Fibroblast of upper back skin (primary cell): ENCODE measurements around the gene FAM98C.
A peak's percentile ranks its signal among the peaks of the same experiment; 100 is the strongest.

Experiments
- DNase-seq: peaks from one replicate; pipeline ENCODE4 v3.0.0-alpha.2; 2013

FAM98C gene

GRCh38 chr19:38429811-38430156 lies 26.9 kb downstream of the FAM98C start:
- no peak for DNase-seq

- no peak for DNase-seq
Observed at GRCh38 chr19:38430931-38431330, 28.0 kb downstream of the FAM98C start.

DNA sequence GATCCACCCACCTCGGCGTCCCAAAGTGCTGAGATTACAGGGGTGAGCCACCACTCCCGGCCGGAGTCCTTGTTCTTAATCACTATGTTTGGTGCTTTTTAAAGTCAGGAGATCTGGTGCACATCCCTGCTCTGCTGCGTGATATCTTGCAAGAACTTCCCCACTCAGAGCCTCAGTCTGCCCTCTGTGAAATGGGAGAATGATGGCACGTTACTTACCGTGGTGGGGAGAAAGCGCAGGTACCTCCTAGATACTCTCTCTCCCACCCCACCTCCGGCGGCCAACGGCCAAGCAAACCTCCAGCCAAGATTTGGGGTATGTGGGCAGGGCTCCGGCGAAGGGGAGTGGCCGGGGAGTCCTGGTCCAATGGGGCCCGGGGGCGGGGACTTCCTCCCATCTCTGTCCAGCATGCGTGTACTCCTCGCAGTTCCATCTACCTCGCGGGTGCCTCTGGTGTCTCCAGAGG lies 30.4 kb downstream of the FAM98C start, which contains the start of gene RYR1:
TSS of gene RYR1 (plus strand) at position 424 of the 466 bp plus-strand sequence. CDS start 139 bp downstream, outside the sequence.
- DNase-seq: no peak

GRCh38 chr19:38434549-38435051 lies 31.7 kb downstream of the FAM98C start:
- no peak for DNase-seq

- DNase-seq: no peak
Observed at GRCh38 chr19:38437295-38437694, 34.4 kb downstream of the FAM98C start.

- DNase-seq: no peak
Observed at GRCh38 chr19:38437917-38438316, 35.0 kb downstream of the FAM98C start.

GRCh38 chr19:38440592-38440991 lies 37.7 kb downstream of the FAM98C start:
- no peak for DNase-seq

DNA sequence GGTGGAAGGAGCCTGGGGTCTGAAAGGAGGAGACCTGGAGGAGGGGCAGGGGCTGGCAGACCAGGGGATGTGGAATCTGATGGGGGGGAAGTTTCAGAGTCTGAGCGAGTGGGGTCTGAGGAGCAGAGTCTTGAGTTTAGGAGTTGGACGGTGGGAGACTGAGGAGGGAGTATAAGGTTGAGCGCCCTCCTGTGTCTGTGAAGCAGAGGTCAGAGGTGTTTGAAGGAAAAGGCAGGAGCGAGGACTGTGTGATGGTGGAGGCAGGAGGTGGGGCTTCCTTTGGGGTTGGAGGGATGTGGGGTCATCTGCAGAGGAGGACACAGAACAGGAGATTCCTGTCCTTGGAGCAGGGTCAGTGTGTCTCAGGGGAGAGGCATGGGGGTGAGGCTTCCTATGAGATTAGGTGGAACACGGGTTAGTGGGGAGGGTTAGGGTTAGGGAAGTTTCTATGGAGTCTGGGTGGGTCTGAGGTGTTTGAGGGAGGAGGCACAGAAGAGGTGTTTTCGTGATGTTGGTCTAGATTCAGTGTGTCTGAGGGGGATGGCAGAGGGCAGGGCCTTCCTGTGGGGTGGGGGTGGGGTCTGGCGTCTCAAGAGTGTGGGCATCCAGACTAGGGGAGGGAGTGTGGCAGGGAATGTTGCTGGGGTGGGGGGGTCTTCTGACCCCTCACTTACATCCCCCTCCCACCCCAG lies 38.9 kb downstream of the FAM98C start:
- DNase-seq: no peak

DNA sequence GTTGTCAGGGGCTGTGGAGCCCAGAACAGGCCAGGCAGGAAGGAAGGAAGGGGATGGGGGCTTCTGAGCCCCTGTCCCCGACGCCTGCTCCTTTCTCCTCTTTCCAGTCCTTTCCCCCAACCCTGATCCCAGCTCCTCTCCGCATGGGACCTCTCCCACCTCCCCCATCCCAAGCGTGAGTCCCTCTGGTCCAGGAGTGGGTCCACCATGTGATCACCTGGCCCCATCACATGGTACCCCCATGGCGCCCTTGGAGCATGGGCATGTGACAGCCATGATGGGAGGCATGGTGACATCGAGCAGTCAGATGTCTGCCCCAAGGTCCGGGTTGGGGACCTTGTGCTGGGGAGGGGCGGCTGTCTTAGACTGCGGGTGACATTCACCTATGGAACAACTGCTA lies 39.8 kb downstream of the FAM98C start:
- no peak for DNase-seq

DNA sequence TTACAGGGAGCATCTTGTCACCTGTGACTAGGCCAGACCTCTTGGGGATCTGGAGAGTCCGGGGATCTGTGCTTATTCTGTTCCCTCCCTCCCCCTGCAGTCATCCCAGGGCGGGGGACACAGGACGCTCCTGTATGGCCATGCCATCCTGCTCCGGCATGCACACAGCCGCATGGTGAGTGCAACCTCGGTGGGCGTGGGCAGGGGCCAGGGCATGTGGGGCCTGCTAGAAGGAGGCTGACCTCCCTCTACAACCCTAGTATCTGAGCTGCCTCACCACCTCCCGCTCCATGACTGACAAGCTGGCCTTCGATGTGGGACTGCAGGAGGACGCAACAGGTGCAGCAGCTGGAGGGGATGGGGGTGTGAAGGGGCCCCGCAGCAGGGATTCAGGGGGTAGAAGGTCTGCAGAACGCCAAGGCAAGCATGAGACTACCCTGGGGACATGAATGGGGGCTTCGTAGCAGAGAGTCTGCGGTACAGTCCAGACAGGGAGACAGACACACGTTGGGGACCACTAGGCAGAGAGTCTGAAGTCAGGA lies 40.6 kb downstream of the FAM98C start:
- no peak for DNase-seq

GRCh38 chr19:38444026-38444425 lies 41.1 kb downstream of the FAM98C start:
- DNase-seq: no peak

DNA sequence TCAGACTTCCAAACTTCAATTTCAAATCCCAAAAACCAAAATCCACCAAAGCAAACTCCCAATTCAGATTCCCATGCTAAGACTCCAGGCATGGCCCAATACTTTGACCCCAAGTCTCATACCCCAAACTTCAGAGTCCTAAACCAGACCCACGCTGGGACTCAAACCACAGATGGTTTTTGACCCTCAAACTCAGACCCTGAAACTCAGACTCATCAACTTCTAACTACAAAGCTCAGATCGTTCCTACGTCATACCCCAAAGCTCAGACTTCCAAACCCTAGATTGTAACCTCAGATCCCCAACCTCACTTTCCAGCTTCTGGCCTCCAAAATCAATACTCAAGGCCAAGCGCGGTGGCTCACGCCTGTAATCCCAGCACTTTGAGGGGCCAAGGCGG lies 42.5 kb downstream of the FAM98C start:
- no peak for DNase-seq

- DNase-seq: no peak
Observed at GRCh38 chr19:38448225-38448624, 45.3 kb downstream of the FAM98C start.

GRCh38 chr19:38449518-38449917 lies 46.6 kb downstream of the FAM98C start:
- DNase-seq: no peak

GRCh38 chr19:38451036-38451435 lies 48.1 kb downstream of the FAM98C start:
- DNase-seq: no peak

DNA sequence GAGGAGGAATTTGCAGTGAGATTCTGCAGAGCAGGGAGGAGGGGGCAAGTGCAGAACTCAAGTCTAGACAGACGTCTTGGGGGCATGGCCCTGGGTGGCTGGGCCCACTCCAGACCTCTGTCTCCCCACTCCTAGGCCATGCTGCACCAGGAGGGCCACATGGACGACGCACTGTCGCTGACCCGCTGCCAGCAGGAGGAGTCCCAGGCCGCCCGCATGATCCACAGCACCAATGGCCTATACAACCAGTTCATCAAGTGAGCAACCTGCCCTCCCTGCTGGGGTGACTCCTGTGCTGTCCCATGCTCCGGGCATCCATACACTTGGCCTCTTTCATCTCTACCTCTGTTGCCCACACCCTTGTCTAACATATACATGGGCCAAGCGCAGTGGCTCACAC lies 48.7 kb downstream of the FAM98C start:
- no peak for DNase-seq

- no peak for DNase-seq
Observed at GRCh38 chr19:38452430-38453366, 49.8 kb downstream of the FAM98C start.

- no peak for DNase-seq
Observed at GRCh38 chr19:38453596-38453995, 50.7 kb downstream of the FAM98C start.

DNA sequence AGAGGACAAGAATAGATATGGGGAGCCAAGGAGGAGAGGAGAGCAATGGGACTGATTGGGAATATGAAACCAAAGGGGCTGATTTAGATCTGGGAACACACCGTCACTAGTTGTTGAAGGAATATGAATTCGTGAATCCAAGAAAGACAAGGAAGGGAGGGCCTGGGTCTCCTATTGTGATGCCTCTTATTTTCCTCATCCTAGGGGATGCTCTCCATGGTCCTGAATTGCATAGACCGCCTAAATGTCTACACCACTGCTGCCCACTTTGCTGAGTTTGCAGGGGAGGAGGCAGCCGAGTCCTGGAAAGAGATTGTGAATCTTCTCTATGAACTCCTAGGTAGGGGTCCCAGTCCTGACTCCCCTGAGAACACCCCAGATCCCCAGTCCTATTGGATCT lies 52.1 kb downstream of the FAM98C start:
- peak; percentile 7 for DNase-seq

DNA sequence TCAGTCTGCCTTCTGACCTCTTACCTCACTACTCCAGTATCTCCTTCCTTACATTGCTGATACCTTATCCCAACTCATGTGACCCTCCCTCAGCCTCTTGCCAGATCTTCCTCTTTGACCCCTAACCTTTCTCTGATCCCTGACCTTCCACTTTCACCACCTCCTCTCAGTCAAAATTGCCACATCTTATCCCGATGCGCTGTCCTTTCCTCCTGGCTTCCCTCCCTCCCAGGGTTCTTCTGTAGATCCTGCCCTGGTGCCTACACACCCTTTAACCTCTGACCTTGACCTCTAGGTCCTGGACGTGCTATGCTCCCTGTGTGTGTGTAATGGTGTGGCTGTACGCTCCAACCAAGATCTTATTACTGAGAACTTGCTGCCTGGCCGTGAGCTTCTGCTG lies 54.3 kb downstream of the FAM98C start:
- DNase-seq: no peak

DNA sequence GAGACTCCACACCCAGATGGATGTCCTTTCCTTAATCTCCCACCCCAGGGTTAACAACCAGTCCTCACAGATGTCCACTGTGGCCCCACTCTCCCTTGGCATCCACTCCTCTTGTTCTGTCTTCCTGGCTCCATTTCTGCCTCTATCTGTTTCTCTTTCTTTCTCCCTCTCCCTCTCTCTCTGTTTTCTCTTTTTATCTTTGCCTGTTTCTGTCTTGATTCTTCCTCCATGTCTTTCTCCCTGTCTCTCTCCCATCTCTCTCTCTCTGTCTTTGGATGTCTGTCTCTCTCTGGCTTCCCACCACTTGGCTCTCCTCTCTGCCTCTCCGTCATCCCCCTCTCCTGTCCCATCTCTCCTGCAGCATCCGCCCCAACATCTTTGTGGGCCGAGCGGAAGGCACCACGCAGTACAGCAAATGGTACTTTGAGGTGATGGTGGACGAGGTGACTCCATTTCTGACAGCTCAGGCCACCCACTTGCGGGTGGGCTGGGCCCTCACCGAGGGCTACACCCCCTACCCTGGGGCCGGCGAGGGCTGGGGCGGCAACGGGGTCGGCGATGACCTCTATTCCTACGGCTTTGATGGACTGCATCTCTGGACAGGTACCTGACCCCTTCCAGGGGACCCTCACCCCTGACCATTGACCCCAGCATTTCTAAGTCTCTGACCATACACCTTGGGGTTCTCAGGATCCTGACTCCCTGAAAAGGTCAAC lies 55.0 kb downstream of the FAM98C start:
- DNase-seq: no peak
